HG03097 (cell line): Measurements from ENCODE around the gene SQSTM1.
"Not testable (repeated sequence)": the region's sequence is repeated elsewhere in the genome, so short reads cannot be mapped to it uniquely, and the experiment has no call there.

Experiments used
- ATAC-seq: cut with Tn5 transposase; IDR thresholded peaks from one replicate; pipeline ENCODE4 v1.9.1; 2021; ENCODE audit not compliant: unreplicated experiment, low FRiP score

Gene SQSTM1

GRCh38 chr5:179823937-179824744 is 3.4 kb downstream of the SQSTM1 start:
- ATAC-seq = no peak

DNA sequence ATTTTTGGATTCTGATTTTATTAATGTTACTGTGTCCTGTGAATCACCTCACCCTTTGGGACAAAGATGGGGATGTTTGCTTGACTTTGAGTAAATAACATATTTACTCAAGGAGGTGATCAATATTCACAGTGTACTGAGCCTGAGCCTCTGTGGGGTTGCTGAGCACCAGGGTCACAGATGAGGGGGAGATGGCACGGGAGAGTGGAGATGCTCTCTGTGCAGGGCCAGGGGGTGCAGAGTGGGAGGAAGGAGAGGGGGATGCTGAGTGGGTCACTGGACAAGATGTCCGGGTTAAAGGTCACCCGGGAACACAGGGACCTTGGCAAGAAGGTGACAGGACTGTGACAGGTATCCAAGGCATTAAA is 4.0 kb downstream of the SQSTM1 start:
- no peak for ATAC-seq

- ATAC-seq = no peak
These were observed 5.0 kb downstream of the SQSTM1 start for GRCh38 chr5:179825655-179826182.

DNA sequence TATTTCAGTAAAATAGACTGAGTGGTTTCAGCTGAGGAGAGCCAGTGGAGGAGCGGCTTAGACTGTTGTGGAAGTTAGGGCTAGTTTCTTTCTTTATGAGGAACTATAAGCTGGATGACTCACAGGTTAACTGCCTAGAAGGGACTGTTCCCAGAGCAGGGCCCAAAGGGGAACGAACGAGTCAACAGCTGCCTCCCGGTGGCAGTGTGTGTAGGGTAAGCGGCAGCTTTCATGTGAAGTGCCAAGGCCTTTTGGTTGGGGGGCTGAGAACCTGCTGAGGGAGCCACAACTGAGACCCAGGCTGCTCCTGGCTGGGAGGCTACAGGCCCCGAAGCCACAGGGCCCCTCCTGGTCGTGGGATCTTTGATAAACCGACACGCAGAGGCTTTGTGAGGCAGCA is 7.0 kb downstream of the SQSTM1 start:
- ATAC-seq = no peak

GRCh38 chr5:179828756-179829421 is 8.2 kb downstream of the SQSTM1 start:
- no peak for ATAC-seq

DNA sequence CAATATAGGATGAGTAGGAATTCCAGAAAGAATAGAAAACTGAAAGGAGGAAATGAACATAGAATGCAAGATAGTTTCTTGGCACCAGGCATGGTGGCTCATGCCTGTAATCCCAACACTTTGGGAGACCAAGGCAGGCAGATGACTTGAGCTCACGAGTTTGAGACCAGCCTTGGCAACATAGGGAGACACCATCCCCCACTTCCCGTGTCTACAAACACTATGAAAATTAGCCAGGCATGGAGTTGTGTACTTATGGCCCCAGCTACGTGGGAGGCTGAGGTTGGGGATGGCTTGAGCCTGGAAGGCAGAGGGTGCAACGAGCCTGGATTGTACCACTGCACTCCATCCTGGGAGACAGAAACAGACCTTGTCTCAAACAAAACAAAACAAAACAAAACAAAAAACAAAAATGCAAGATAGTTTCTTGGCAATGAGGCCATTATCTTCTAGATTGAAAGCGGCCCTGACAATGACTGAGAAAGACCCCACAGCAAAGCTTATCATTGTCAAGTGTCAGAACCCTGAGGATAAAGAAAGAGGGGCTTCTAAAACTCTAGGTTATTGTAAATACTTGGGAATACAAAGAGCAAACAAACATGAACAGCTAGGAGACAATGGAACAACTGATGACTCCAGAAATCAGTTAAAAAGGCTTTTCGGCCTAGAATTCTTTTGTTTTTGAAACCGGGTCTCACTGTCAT is 9.2 kb downstream of the SQSTM1 start:
- ATAC-seq = no peak

DNA sequence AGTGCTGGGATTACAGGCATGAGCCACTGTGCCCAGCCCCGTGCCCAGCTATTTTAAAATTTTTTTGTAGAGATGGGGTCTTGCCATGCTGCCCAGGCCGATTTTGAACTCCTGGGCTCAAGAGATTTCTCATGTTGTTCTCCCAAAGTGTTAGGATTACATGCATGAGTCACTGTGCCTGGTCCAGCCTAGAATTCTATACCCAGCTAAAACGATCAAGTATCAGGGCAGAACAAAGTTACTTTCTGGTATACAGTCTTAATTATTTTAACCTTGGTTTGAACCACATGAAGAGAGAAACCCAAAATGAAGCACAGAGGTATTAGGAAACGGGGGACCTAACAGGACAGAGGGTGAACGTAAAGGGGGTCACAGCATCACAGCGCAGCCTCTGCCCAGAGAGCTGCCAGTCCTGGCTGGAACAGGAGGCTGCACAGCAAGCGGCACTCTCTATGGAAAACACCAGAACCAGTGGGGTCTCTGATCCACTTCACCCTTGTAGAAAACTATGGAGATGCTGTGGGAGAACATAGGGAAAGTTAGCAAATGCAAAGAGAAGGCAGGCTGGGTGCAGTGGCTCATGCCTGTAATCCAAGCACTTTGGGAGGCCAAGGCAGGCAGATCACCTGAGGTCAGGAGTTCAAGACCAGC is 10.2 kb downstream of the SQSTM1 start:
- no peak for ATAC-seq

- ATAC-seq = no peak
These were observed 11.5 kb downstream of the SQSTM1 start for GRCh38 chr5:179832039-179832745.

DNA sequence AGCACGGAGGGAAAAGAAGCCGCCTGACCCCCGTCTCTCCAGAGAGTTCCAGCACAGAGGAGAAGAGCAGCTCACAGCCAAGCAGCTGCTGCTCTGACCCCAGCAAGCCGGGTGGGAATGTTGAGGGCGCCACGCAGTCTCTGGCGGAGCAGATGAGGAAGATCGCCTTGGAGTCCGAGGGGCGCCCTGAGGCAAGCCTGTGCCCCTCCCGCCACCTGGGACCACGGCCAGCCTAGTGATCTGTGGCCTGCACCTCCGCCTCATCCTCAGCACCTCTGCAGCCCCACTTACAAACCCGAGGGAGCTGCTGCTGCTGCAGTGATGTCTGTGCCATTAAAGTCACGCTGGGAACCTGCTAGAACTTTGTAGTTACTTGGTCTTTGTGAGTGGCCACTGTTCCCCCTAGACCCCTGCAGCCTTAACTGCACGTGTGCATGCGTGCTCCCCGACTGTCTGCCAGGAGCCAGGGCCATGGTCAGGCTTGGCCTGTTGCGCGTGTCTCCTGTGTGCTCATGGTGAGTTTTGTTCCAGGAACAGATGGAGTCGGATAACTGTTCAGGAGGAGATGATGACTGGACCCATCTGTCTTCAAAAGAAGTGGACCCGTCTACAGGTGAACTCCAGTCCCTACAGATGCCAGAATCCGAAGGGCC is 12.5 kb downstream of the SQSTM1 start:
- ATAC-seq = no peak

DNA sequence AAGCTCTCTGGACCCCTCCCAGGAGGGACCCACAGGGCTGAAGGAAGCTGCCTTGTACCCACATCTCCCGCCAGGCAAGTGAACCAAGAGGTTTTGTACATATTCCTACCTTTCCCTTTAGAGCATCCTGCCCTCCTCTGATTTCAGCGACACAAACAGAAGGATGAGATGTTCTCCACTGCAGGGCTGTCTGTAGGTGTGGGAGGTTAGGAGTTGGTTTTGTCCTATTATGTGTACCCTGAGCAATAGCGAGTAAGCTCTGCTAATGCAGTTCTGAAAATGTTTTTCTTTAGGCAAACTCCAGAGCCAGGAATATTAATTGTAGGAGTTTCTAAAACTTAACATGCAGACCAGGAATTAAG is 13.0 kb downstream of the SQSTM1 start:
- ATAC-seq = no peak

DNA sequence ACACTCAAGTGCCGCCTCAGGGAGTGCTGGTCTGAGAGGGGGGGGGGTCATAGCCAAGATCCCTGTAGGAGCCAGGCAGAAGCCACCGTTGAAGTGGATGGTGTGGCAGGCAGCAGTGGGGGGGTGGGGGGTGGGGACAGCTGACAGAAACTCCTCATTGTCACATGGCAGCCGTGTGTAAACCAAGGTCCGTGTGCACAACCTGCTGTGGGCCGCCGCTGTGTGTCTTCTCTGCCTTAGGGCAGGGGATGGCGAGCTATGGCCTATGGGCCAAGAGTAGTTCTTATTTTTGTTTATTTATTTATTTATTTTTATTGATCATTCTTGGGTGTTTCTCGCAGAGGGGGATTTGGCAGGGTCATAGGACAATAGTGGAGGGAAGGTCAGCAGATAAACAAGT is 13.4 kb downstream of the SQSTM1 start:
- no peak for ATAC-seq

GRCh38 chr5:179834871-179835270 is 14.2 kb downstream of the SQSTM1 start:
- ATAC-seq = not testable (repeated sequence)

- ATAC-seq = no peak
These were observed 15.7 kb downstream of the SQSTM1 start for GRCh38 chr5:179836225-179837019.

GRCh38 chr5:179837076-179838011 is 16.6 kb downstream of the SQSTM1 start:
- no peak for ATAC-seq

GRCh38 chr5:179839328-179840256 is 18.9 kb downstream of the SQSTM1 start:
- ATAC-seq = no peak

DNA sequence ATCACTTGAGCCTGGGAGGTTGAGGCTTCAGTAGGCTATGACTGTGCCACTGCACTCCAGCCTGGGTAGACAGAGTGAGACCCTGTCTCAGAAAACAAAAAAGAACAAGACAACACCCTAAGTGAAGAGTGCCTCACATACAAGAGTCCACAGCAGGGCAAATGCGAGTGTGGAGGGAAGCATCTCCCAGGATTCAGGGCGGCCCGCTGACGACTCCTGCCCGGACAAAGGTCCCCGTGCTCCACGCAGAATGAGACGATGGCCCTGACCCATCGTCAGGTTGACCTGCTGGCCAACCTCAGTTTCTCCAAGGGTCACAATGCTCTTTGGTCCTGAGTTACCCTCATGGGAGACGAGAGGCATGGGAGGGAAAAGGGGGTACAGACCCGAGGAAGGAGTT is 19.6 kb downstream of the SQSTM1 start:
- ATAC-seq = no peak

GRCh38 chr5:179840766-179841165 is 20.1 kb downstream of the SQSTM1 start:
- no peak for ATAC-seq
